Right lobe of liver (tissue), 6 donors: ENCODE data around the gene BRD3. TPM values are rescaled to one million over a fixed set of nuclear protein-coding genes. Genes with fewer than 3 reads are reported as not detected.

Experiments
- ATAC-seq, 4 donors: fragments of 200-7000 bp; cut with Tn5 transposase; one replicate each; pipeline ENCODE4 v1.9.1; 2020; ENCODE audit warnings: mild to moderate bottlenecking in 4 of 4, moderate library complexity in 4 of 4
- DNase-seq, 3 donors: peaks; one replicate each; pipeline ENCODE4 v3.0.0-alpha.2; 2020
- H3K27ac ChIP-seq, 3 donors: fragments of 200-600 bp; one replicate each; pipeline ENCODE4 v1.8.0; 2022
- H3K27me3 ChIP-seq, 2 donors: fragments of 200-600 bp; one replicate each; pipeline ENCODE4 v1.8.0; 2022
- H3K36me3 ChIP-seq, 4 donors: fragments of 200-600 bp; sonication (generic) in 1 of 4; one replicate each; pipeline versions ENCODE4 v1.5.1 to v1.8.0; 2017 to 2022; ENCODE audit warnings: control low read depth in 1 of 4
- H3K4me1 ChIP-seq, 4 donors: fragments of 200-600 bp; sonication (generic) in 1 of 4; one replicate each; pipeline versions ENCODE4 v1.5.1 to v1.8.0; 2017 to 2022; ENCODE audit warnings: control low read depth in 1 of 4
- H3K4me3 ChIP-seq, 3 donors: fragments of 200-600 bp; one replicate each; pipeline ENCODE4 v1.8.0; 2022
- H3K9me3 ChIP-seq, 4 donors: fragments of 200-600 bp; sonication (generic) in 1 of 4; one replicate each; pipeline versions ENCODE4 v1.5.1 to v1.8.0; 2017 to 2022; ENCODE audit warnings: control low read depth in 1 of 4
- CTCF ChIP-seq, 4 donors: fragments of 200-600 bp in 3 of 4; fragments of 450-650 bp in 1 of 4; IDR thresholded peaks; one replicate each; pipeline versions ENCODE4 v1.5.1 to v1.8.0; 2016 to 2022; ENCODE audit warnings: antibody characterized with exemption in 4 of 4, mild to moderate bottlenecking in 2 of 4
- POLR2A ChIP-seq: fragments of 450-650 bp; IDR thresholded peaks from one replicate; pipeline ENCODE4 v1.6.1; 2017; ENCODE audit warnings: antibody characterized with exemption, mild to moderate bottlenecking
- WGBS: methylation state at CpG from one replicate; pipeline ENCODE4 v1.1.6; 2018; ENCODE audit warnings: low coverage, low lambda C conversion rate; ENCODE audit not compliant: insufficient coverage; ENCODE audit errors: missing lambda C conversion rate; 5-methylcytosine and 5-hydroxymethylcytosine counted together
- intact Hi-C, 2 donors: fragments of 100-400 bp; cut with DNase I; formaldehyde crosslinking; loops; one replicate each; pipeline versions ENCODE4 v1.11.2 to v1.14.1; 2022
- total RNA-seq, 6 experiments: library from RNA; depleted of rRNA in 2 of 6; stranded (reverse); fragments of >200 nt in 2 of 6; fragmentation: NEBNext Ultra II Directional in 3 of 6; extraction: Animal tissue kit (Norgen Biotek cat#: 25700) in 3 of 6; gene quantifications; one replicate each; pipeline versions ENCODE4 v1.1.0 to v1.2.4, GENCODE V29; 2016 to 2023
- donor health status: DM: no; HTN: yes; CAD: no.
- donor health status: DM: no; HTN: no; CAD: no.
- donor health status: DM: no; HTN: no; CAD: no.
- donor health status: DM: no; HTN: yes; CAD: no.
- donor health status: DM: no; HTN: yes; CAD: no.

The BRD3 gene
- total RNA-seq, 6 experiments from 2014 or later, result 10.7 to 25.4 (median 21.1) TPM

- intact Hi-C loops, result no loop called here
- DNase-seq, result peak; percentile 89 to 97 (median 96)
- H3K4me3 ChIP-seq, result peak overlapping the region in 1 of 3 donors; percentile 32
- H3K27me3 ChIP-seq, result no peaks in the 10 kb centered on the region
- H3K4me1 ChIP-seq, result peaks cover 0 to 50% (median 29%) of the 10 kb centered on the region in 4 donors
- no peaks in the 10 kb centered on the region for H3K9me3 ChIP-seq
- H3K27ac ChIP-seq, result peak overlapping the region; percentile 51 to 83 (median 82)
- ATAC-seq, result peak; percentile 79 to 87 (median 84)
- peaks cover 0 to 17% (median 2%) of the 10 kb centered on the region in 4 donors for H3K36me3 ChIP-seq
- TF ChIP-seq CTCF (IDR thresholded peaks at IDR 0.05) (no peak), POLR2A (peak; percentile 50)
- WGBS, result 30% methylated on average over 2 of the region's 13 CpGs
Measured at GRCh38 chr9:134055981-134056461, 11.8 kb downstream of the BRD3 start.

GRCh38 chr9:134054891-134055811 is 12.7 kb downstream of the BRD3 start:
- WGBS, result 52% methylated on average over 6 of the region's 28 CpGs
- Histone ChIP-seq H3K4me3 (peak overlapping the region in 1 of 3 donors; percentile 32), H3K36me3 (peaks cover 0 to 20% (median 2%) of the 10 kb centered on the region in 4 donors), H3K27me3 (no peaks in the 10 kb centered on the region), H3K9me3 (no peaks in the 10 kb centered on the region), H3K27ac (peak overlapping the region; percentile 51 to 83 (median 82)), H3K4me1 (peaks cover 0 to 50% (median 29%) of the 10 kb centered on the region in 4 donors)
- peak; percentile 55 to 71 (median 60) for ATAC-seq
- peak; percentile 72 to 88 (median 87) for DNase-seq
- no peak for TF ChIP-seq CTCF (IDR thresholded peaks at IDR 0.05)
- no peak for TF ChIP-seq POLR2A
- intact Hi-C loops, result no loop called here

- intact Hi-C loops, result no loop called here
- ATAC-seq, result no peak
- Histone ChIP-seq H3K27me3 (no peaks in the 10 kb centered on the region), H3K27ac (no peak overlapping the region), H3K36me3 (peaks cover 0 to 25% (median 5%) of the 10 kb centered on the region in 4 donors), H3K4me3 (no peak overlapping the region), H3K4me1 (peaks cover 0 to 58% (median 31%) of the 10 kb centered on the region in 4 donors), H3K9me3 (no peaks in the 10 kb centered on the region)
- DNase-seq, result peak; percentile 19 to 49 (median 45)
- 40% methylated on average over 1 of the region's 44 CpGs for WGBS
- TF ChIP-seq CTCF (IDR thresholded peaks at IDR 0.05) (no peak), POLR2A (no peak)
Measured at GRCh38 chr9:134053941-134054761, 13.7 kb downstream of the BRD3 start.

GRCh38 chr9:134053401-134053871 is 14.4 kb downstream of the BRD3 start:
- Histone ChIP-seq H3K4me3 (no peak overlapping the region), H3K4me1 (peaks cover 0 to 54% (median 27%) of the 10 kb centered on the region in 4 donors), H3K9me3 (no peaks in the 10 kb centered on the region), H3K27me3 (no peaks in the 10 kb centered on the region), H3K36me3 (peaks cover 0 to 25% (median 7%) of the 10 kb centered on the region in 4 donors), H3K27ac (no peak overlapping the region)
- no peak for TF ChIP-seq POLR2A
- TF ChIP-seq CTCF (IDR thresholded peaks at IDR 0.05), result no peak
- intact Hi-C loops, result no loop called here
- WGBS, result no CpG with 5 or more reads among the region's 28 CpGs
- ATAC-seq (no peak), DNase-seq (peak; percentile 18 to 45 (median 42))
